GM23248 (cell line): ENCODE measurements around the gene PRELID1.

ENCODE experiments used
- EZH2 ChIP-seq: fragments of 200-600 bp; sonication (generic); IDR thresholded peaks from 2 replicates; pipeline ENCODE4 v1.6.1; 2018; ENCODE audit warnings: antibody characterized with exemption, mild to moderate bottlenecking; ENCODE audit not compliant: insufficient read depth, poor library complexity, severe bottlenecking
- EZH2phosphoT487 ChIP-seq: fragments of 200-600 bp; sonication (generic); IDR thresholded peaks from 2 replicates; pipeline ENCODE4 v1.6.1; 2018; ENCODE audit warnings: antibody characterized with exemption, moderate library complexity, mild to moderate bottlenecking, low read depth; ENCODE audit not compliant: insufficient read depth

DNA sequence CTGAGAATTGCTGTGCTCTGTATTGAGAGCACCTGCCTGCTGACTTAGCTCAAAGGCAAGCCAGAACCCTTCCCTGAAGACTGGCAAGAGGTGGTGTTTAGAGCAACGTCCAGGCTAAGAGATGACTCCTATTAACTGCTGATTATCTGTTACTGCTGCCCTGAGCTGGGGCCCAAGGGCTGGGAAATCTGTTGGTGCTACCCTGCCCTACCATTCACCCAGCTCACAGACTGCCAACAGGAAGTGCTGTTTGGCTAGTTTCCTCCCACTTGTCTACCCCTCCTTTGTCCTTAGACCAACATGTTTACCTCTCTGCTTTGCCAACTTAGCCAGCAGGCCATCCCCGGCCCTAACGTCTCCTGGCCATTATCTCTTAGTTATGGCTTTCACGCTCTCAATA lies 7.0 kb upstream of the PRELID1 start:
- TF ChIP-seq EZH2: no peak
- TF ChIP-seq EZH2phosphoT487: no peak
